Right lobe of liver (tissue), 4 donors: ENCODE data around the gene WIPF2.

Experiments
- POLR2A ChIP-seq: fragments of 450-650 bp; IDR thresholded peaks from one replicate; pipeline ENCODE4 v1.6.1; 2017; ENCODE audit warnings: antibody characterized with exemption, mild to moderate bottlenecking
- TF ChIP-seq, protein P1 (sequence below), 4 donors: fragments of 200-600 bp in 3 of 4; fragments of 450-650 bp in 1 of 4; IDR thresholded peaks; one replicate each; pipeline versions ENCODE4 v1.5.1 to v1.8.0; 2016 to 2022; ENCODE audit warnings: antibody characterized with exemption in 4 of 4, mild to moderate bottlenecking in 2 of 4
- donor health status: DM: no; HTN: no; CAD: no.
- donor health status: DM: no; HTN: no; CAD: no.
- donor health status: DM: no; HTN: yes; CAD: no.

DNA sequence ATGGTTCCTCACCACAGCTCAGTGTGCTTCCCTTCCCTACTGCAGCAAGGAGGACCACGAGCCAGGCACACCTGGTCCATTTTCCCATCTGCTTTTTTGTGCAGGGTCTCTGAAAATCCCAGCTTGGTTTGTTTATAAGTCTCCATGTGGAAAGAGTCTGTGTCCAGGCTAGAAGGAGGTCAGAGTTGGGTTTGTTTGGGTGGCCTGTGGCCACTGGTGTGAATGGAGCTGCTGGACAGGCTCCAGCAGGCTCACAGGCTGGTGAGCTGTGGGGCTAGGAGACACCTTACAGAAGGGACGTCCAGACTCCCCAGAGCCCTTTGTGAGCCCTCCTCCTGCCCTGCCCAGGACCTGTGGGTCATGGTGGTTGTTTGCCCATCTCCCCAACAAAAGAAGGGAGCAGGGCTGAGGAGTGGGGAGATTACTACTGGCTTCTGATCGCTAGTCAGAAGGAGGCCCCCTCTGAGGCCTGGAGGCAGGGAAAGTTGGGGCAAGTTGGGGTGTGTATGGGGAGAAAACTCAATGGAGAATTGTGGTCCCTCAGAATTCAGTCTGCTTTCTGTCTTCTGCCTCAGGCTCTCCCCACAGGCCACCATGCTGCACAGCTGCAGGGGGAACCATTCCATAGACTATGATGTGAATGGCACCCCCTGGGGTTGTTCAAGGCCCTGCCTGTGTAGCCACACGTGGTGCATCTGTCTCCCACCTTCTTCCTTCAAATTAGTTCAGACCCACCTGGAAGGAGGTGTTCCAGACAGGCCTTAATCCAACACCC is 94.0 kb downstream of the WIPF2 start:
- TF ChIP-seq, protein P1, sequence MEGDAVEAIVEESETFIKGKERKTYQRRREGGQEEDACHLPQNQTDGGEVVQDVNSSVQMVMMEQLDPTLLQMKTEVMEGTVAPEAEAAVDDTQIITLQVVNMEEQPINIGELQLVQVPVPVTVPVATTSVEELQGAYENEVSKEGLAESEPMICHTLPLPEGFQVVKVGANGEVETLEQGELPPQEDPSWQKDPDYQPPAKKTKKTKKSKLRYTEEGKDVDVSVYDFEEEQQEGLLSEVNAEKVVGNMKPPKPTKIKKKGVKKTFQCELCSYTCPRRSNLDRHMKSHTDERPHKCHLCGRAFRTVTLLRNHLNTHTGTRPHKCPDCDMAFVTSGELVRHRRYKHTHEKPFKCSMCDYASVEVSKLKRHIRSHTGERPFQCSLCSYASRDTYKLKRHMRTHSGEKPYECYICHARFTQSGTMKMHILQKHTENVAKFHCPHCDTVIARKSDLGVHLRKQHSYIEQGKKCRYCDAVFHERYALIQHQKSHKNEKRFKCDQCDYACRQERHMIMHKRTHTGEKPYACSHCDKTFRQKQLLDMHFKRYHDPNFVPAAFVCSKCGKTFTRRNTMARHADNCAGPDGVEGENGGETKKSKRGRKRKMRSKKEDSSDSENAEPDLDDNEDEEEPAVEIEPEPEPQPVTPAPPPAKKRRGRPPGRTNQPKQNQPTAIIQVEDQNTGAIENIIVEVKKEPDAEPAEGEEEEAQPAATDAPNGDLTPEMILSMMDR (IDR thresholded peaks at IDR 0.05) = no peak
- no peak for TF ChIP-seq POLR2A
